T1000 (cell line): ENCODE results near the gene MGAT4A.
"Not testable (repeated sequence)": the region's sequence is repeated elsewhere in the genome, so short reads cannot be mapped to it uniquely, and the experiment has no call there.

Experiments
- DNase-seq: peaks from one replicate; lab custom pipeline; 2025; ENCODE audit warnings: mixed read lengths; lab: John Stamatoyannopoulos, UW

The MGAT4A gene

DNA sequence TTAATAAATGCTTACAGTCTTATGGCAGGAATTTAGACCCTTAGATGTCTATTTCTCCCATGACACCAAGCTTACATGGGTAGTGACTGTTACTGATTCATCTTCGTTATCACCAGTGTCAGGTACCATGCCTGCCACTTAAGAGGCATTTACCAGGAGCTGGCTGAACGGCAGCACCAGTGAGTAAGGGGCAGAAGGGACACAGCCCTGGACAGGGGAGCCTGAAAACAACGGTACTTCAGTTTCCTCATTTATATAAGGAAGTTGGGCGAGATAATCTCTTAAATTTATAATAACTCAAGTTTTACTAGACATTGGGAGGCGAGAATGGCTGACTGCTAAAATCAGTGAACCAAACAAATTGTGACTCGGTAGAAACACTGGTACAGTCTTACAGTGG is 123.8 kb downstream of the MGAT4A start:
- no peak for DNase-seq

DNA sequence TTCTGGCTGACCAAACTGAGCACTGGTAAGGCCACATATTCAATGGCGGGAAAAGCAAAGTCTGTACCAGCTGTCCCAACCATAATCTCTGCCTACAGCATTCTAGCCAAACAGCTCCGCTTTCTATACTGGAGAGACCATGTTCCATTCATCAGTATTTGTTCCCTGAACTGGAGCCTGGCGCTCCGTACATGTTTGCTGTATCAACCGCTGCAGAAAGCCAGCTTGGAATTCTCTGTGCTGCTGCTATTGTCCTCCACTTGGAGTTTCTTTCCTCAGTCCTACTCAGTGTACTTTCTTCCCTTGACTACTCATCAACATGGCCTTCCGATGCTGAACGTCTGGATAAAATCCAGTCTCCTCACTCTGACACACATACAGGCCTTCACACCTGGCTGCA is 124.5 kb downstream of the MGAT4A start:
- no peak for DNase-seq

DNA sequence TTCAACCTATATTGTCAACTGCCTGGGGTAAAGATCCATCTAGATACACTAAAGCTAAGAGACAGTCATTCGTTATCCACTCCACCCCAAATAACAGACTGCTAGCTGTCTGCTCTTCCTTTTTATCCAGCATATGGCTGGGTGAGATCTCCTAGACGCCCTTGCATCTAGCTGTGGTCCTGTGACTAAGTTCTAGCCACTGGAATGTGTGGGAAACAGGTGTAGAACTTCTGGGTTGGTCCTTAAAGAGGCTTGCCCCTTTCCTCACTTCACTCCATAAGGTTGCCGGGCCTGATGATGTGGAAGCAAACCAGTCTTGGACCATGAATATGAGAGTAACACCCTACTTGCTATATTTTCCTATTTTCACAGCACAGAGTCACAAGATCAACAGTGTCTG is 125.9 kb downstream of the MGAT4A start:
- no peak for DNase-seq

DNA sequence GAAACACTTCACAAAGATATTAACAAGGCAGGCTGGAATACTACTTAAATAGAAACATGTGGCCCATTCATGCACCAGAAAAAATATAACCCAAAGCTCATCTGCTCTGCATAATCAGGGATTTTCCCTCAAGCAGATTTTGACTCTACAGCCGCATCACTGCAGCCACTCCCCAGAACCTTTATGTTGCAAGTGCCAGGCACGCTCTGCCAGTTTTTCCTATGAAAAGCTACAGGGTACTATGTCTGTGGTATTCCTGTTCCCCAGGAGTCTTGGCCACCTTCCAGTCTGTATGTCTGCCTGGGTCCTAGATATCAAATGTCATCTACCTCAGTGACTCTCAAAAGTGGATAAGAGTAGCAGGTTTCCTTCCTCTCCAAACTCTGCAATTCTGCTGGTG is 126.4 kb downstream of the MGAT4A start:
- DNase-seq: no peak

- DNase-seq: no peak
Observed at GRCh38 chr2:98601532-98602132, 129.3 kb downstream of the MGAT4A start.

DNA sequence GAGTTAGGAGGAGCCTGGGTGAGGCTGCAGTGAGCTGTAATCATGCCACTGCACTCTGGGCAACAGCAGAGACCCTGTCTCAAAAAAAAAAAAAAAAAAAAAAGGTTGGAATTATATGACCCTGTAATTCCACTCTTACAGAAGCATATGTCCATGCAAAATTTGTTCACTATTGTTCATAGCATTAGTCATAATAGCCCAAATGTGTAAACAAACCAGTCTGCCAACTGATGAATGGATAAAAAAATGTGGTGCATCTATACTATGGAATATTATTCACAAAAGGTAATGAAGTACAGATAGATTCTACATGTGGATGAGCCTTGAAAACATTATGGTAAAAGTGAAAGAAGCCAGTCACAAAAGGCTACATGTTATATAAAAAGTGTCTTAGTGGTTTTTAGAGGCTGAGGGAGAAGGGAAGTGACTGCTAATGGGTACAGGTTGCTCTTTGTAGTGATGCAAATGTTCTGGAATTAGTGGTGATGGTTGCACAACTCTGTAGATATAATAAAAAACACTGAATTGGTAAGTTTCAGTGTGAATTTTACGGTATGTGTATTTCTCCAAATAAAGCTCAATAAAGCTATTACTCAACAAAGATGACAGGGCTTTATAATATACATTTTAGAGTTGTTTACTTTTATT is 132.0 kb downstream of the MGAT4A start:
- DNase-seq: no peak

DNA sequence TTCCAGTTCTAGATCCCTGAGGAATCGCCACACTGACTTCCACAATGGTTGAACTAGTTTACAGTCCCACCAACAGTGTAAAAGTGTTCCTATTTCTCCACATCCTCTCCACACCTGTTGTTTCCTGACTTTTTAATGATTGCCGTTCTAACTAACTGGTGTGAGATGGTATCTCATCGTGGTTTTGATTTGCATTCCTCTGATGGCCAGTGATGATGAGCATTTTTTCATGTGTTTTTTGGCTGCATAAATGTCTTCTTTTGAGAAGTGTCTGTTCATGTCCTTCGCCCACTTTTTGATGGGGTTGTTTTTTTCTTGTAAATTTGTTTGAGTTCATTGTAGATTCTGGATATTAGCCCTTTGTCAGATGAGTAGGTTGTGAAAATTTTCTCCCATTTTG is 136.3 kb downstream of the MGAT4A start:
- DNase-seq: not testable (repeated sequence)

- no peak for DNase-seq
Observed at GRCh38 chr2:98592565-98592964, 138.4 kb downstream of the MGAT4A start.

GRCh38 chr2:98589489-98589888 is 141.4 kb downstream of the MGAT4A start:
- DNase-seq: no peak

- no peak for DNase-seq
Observed at GRCh38 chr2:98588880-98589431, 142.0 kb downstream of the MGAT4A start.

DNA sequence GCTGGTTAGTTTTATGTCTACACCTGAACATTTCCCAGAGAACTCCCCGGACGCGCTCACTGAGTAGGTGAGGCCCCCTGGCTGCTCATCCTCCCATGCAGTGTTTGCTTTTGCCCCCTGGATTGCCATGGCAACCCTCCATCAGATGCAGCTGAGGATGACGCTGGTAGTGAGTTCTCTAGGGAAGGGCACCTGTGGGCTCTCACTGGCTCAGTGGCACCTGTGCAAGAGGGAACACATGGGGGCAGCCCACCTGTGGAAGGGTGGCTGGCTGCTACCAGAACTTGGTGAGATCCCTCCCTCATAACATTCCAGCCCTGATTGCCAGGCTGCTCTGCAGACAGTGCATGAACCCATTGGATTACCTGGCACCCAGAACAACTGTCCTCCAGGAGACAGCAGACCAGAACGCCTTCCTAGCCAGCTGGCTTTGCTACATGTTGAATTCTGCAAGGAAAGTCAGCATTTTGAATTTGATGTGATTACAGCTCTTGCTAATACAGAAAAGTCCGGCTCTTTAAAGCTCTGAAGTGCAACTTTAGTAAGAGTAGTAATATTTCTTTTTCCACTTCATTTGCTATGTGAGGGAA is 144.3 kb downstream of the MGAT4A start:
- no peak for DNase-seq

GRCh38 chr2:98585386-98585785 is 145.5 kb downstream of the MGAT4A start:
- DNase-seq: no peak

GRCh38 chr2:98583816-98584618 is 146.9 kb downstream of the MGAT4A start:
- no peak for DNase-seq

DNA sequence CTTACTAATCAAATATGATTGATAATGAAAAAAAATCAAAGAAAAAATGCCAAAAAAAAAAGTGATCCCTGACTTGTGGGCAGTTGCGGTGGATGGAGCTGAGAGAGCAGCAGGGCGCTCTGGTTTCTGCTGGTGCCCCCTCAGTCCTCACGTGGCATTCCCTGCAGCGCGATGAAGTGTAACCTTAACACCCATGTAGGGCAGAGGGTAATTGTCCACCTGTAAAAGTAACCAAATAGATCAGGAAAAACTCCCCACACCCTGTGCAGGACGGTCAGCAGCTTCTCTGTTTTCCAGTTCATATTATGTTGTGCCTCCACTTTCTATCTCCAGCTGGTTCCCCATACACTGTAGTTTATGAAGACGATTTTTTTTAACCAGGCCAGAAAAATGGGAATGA is 147.7 kb downstream of the MGAT4A start:
- no peak for DNase-seq

- DNase-seq: no peak
Observed at GRCh38 chr2:98582523-98582922, 148.4 kb downstream of the MGAT4A start.

GRCh38 chr2:98580656-98581284 is 150.2 kb downstream of the MGAT4A start:
- DNase-seq: no peak

DNA sequence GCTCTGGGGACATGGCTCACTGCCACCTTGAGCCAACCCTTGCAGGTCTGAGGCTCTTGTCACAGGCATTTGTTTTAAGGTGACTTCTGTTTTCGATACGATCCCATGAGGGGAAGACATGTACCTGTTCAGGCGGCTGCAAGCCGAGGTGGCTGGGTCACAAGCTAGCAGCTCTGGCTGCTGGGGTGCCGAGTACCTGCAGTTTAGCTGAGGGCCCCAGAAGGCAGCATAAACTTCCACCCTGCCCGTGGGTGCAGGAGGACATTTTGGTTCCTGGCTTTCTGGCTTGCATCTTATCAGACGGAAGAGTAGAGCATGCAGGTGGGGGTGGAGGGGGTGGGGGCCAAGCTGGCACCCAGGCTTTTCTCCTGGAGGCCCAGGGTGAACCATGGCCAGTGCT is 151.0 kb downstream of the MGAT4A start:
- no peak for DNase-seq

- no peak for DNase-seq
Observed at GRCh38 chr2:98578231-98578630, 152.7 kb downstream of the MGAT4A start.

GRCh38 chr2:98577313-98577712 is 153.6 kb downstream of the MGAT4A start:
- no peak for DNase-seq

GRCh38 chr2:98576666-98577312 is 154.1 kb downstream of the MGAT4A start:
- no peak for DNase-seq

DNA sequence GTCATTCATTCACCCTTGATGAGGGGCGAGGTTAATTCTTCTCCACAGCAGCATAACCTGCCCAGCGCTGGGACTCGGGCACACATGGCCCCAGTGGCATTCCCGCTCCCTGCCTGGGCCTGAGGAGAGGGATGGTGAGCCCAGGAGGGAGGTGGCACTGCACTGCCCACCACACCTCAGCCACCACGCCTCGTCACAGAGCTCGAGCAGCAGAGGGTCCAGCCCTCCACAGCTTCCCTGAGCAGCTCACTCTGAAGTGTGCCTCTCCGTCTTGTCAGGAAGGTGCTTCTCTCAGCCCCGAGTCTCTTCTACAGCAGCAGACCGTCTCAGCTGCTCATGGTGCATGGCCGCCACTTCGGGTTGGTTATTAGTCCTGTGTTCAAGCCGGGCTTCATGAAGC is 157.5 kb downstream of the MGAT4A start:
- no peak for DNase-seq

GRCh38 chr2:98572676-98573075 is 158.3 kb downstream of the MGAT4A start:
- DNase-seq: no peak
